Measurements from ENCODE around the gene TMEM248. TPM values are rescaled to one million over a fixed set of nuclear protein-coding genes. Genes with fewer than 3 reads are reported as not detected.

TMEM248 gene
- total and polyA plus RNA-seq, 9 donors: 51.5 to 64.7 (median 54.2) TPM

Other genes starting within 250 kb of the TMEM248 start
- 15.9 TPM for gene RABGEF1, start 180.5 kb upstream of the TMEM248 start, total RNA-seq
- gene RABGEF1, start 180.5 kb upstream of the TMEM248 start, polyA plus RNA-seq (ENCODE audit: insufficient read depth in 1 of 8, insufficient read length in 8 of 8, low replicate concordance in 1 of 8): 10 to 100 TPM; 17.2 to 22.8 (median 19.0) TPM
- 172 TPM for gene SBDS, start 74.4 kb downstream of the TMEM248 start, total RNA-seq
- gene SBDS, start 74.4 kb downstream of the TMEM248 start, polyA plus RNA-seq (ENCODE audit: insufficient read depth in 1 of 8, insufficient read length in 8 of 8, low replicate concordance in 1 of 8): 100 to 1,000 TPM; 179 to 232 (median 200) TPM
- 13.8 TPM for gene TYW1, start 75.6 kb downstream of the TMEM248 start, total RNA-seq
- 10 to 100 TPM; 13.2 to 16.3 (median 14.6) TPM for gene TYW1, start 75.6 kb downstream of the TMEM248 start, polyA plus RNA-seq (ENCODE audit: insufficient read depth in 1 of 8, insufficient read length in 8 of 8, low replicate concordance in 1 of 8)

All from muscle of leg (tissue), 9 donors.